Breast epithelium (tissue), 3 donors: ENCODE measurements around the gene LY86.

Source experiments
- POLR2A ChIP-seq: fragments of 450-650 bp; IDR thresholded peaks from one replicate; pipeline ENCODE4 v1.6.1; 2016; ENCODE audit warnings: antibody characterized with exemption, mild to moderate bottlenecking, moderate library complexity
- TF ChIP-seq, protein P1 (sequence below), 3 donors: fragments of 450-650 bp; IDR thresholded peaks; one replicate each; pipeline ENCODE4 v1.5.1; 2016 to 2017; ENCODE audit warnings: antibody characterized with exemption in 3 of 3, mild to moderate bottlenecking in 3 of 3, moderate library complexity in 3 of 3

DNA sequence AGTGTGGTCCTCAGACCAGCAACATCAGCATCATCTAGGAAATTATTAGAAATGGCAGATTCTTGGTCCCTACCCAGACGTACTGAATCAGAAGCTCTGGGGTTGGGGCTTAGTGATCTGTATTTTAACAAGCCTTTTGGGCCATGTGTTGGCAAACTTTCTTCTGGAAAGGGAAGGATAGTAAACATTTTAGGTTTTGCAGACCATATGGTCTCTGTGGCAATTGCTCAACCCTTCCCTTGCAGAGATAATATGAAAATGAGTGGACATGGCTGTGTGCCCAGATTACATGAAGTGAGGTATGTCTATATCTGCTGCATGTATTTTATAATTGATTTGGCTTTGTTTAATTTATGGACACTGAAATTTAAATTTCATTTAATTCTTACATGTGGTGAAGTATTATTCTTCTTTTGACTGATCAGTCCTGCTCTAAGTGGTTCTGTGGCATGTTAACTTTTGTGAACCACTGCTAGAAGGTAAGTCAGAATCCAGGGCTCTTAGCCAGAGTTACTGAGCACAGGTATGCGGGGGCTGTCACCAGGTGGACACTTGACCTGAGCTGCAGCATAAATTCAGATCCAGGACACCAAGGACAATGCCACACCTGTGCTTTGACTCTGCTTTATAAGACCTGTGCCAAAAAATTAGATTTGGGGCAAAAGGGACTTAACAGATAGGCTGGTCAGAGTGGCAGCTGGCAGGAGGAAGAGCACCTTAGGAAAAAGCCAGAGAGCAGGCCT is 43.2 kb downstream of the LY86 start:
- TF ChIP-seq POLR2A, result no peak
- TF ChIP-seq, protein P1, sequence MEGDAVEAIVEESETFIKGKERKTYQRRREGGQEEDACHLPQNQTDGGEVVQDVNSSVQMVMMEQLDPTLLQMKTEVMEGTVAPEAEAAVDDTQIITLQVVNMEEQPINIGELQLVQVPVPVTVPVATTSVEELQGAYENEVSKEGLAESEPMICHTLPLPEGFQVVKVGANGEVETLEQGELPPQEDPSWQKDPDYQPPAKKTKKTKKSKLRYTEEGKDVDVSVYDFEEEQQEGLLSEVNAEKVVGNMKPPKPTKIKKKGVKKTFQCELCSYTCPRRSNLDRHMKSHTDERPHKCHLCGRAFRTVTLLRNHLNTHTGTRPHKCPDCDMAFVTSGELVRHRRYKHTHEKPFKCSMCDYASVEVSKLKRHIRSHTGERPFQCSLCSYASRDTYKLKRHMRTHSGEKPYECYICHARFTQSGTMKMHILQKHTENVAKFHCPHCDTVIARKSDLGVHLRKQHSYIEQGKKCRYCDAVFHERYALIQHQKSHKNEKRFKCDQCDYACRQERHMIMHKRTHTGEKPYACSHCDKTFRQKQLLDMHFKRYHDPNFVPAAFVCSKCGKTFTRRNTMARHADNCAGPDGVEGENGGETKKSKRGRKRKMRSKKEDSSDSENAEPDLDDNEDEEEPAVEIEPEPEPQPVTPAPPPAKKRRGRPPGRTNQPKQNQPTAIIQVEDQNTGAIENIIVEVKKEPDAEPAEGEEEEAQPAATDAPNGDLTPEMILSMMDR (IDR thresholded peaks at IDR 0.05), result no peak
